Heart left ventricle (tissue), 16 donors: Measurements from ENCODE around the gene HSF5. TPM values are rescaled to one million over a fixed set of nuclear protein-coding genes. Genes with fewer than 3 reads are reported as not detected.

Source experiments
- ATAC-seq, 4 donors: fragments of 200-7000 bp; cut with Tn5 transposase; one replicate each; pipeline ENCODE4 v1.9.1; 2020 to 2022; ENCODE audit warnings: moderate library complexity in 4 of 4, mild to moderate bottlenecking in 3 of 4, moderate number of reproducible peaks in 1 of 4
- DNase-seq, 5 donors: peaks; one replicate each; pipeline ENCODE4 v3.0.0-alpha.2; 2020
- H3K27ac ChIP-seq, 12 donors: fragments of 200-600 bp; sonication (generic) in 4 of 12; one replicate each; pipeline versions ENCODE4 v1.5.0 to v1.8.0; 2016 to 2022; ENCODE audit warnings: mild to moderate bottlenecking in 2 of 12
- H3K27me3 ChIP-seq, 9 donors: fragments of 200-600 bp; sonication (generic) in 2 of 9; one replicate each; pipeline versions ENCODE4 v1.5.1 to v1.8.0; 2016 to 2022; ENCODE audit warnings: mild to moderate bottlenecking in 3 of 9
- H3K36me3 ChIP-seq, 9 donors: fragments of 200-600 bp; sonication (generic) in 2 of 9; one replicate each; pipeline versions ENCODE4 v1.5.0 to v1.8.0; 2018 to 2022; ENCODE audit warnings: mild to moderate bottlenecking in 2 of 9
- H3K4me1 ChIP-seq, 12 donors: fragments of 200-600 bp; sonication (generic) in 4 of 12; one replicate each; pipeline versions ENCODE4 v1.5.0 to v1.8.0; 2016 to 2022; ENCODE audit warnings: mild to moderate bottlenecking in 3 of 12
- H3K4me3 ChIP-seq, 12 donors: fragments of 200-600 bp; sonication (generic) in 4 of 12; one replicate each; pipeline versions ENCODE4 v1.5.0 to v1.8.0; 2017 to 2022; ENCODE audit warnings: mild to moderate bottlenecking in 9 of 12, moderate library complexity in 4 of 12
- H3K9me3 ChIP-seq, 12 donors: fragments of 200-600 bp; sonication (generic) in 4 of 12; one replicate each; pipeline versions ENCODE4 v1.5.0 to v1.8.0; 2016 to 2022; ENCODE audit warnings: mild to moderate bottlenecking in 1 of 12
- CTCF ChIP-seq, 12 donors: fragments of 200-600 bp; sonication (generic) in 4 of 12; IDR thresholded peaks; one replicate each; pipeline versions ENCODE4 v1.5.0 to v1.8.0; 2018 to 2022; ENCODE audit warnings: antibody characterized with exemption in 12 of 12, mild to moderate bottlenecking in 5 of 12
- POLR2A ChIP-seq, 2 donors: fragments of 450-650 bp; IDR thresholded peaks; one replicate each; pipeline ENCODE4 v1.6.1; 2017; ENCODE audit warnings: antibody characterized with exemption in 2 of 2, mild to moderate bottlenecking in 2 of 2, moderate library complexity in 2 of 2
- WGBS, 4 donors: extraction: QIAGEN DNeasy Blood & Tissue Kit in 2 of 4; methylation state at CpG; one replicate each; pipeline versions ENCODE4 v1.1.5 to v1.1.7; 2013 to 2018; 5-methylcytosine and 5-hydroxymethylcytosine counted together
- intact Hi-C, 10 donors: fragments of 100-400 bp; cut with DNase I; formaldehyde crosslinking; loops; one replicate each; pipeline versions ENCODE4 v1.11.1 to v1.14.2; 2022
- polyA plus RNA-seq, 2 donors: library from polyadenylated mRNA; stranded (reverse); fragments of 200-250 nt; gene quantifications; one replicate each; pipeline ENCODE4 v1.2.3, GENCODE V29; 2013
- total RNA-seq, 9 donors: library from RNA; depleted of rRNA in 2 of 9; stranded (reverse); fragments of >200 nt in 2 of 9; fragmentation: NEBNext Ultra II Directional in 3 of 9; extraction: Animal tissue kit (Norgen Biotek cat#: 25700) in 3 of 9; gene quantifications; one replicate each; pipeline versions ENCODE4 v1.1.0 to v1.2.4, GENCODE V29; 2016 to 2023
- donor health status: ischemic (EF 13 %, LVEDD 7.1; RV severe dilation, severe dysfunction).
- donor health status: healthy with polysubstance abuse.
- donor health status: DM: no; HTN: yes; CAD: no.
- donor health status: DM: no; HTN: no; CAD: no.
- donor health status: ischemic (EF 25% LVEDD 6.9; RV normal size, moderate dysfunction).
- donor health status: ischemic (EF 25% LVEDD 5.7; RV mildly dilated, moderate dysfunction).
- donor health status: healthy.
- donor health status: DM: yes; HTN: yes; CAD: no.
- donor health status: ischemic (EF 35%, LVEDD 5.7; RV mildly dilated, moderate dysfunction).
- donor health status: nonischemic (EF 11% LVEDD 7.7; RV severe dilation, severe dysfunction).
- donor health status: DM: yes; HTN: yes; CAD: no.
- donor health status: PGD.
- donor health status: ischemic (EF 29% LVEDD 5.4; RV normal size, mild dysfunction).
- donor health status: nonischemic (EF 23%, LVEDD 6.1; RV moderate dilation, normal function).

The HSF5 gene
- total and polyA plus RNA-seq, 11 donors: 0.06 to 0.19 TPM; not detected in 9

- DNase-seq (no peak), ATAC-seq (no peak)
- intact Hi-C loops: loop anchor here in 4 of 10 donors (5.0 to 10.0 kb wide), 3 partner anchors 45 to 152 kb away; no protein-coding TSS in a partner anchor
- Histone ChIP-seq H3K4me1 (peaks cover 4 to 80% (median 38%) of the 10 kb centered on the region in 12 donors), H3K4me3 (peak overlapping the region in 11 of 12 donors; percentile 40 to 80 (median 64)), H3K9me3 (no peaks in the 10 kb centered on the region), H3K36me3 (no peaks in the 10 kb centered on the region), H3K27me3 (peaks cover 0 to 5% (median 0%) of the 10 kb centered on the region in 9 donors), H3K27ac (peak overlapping the region in 5 of 12 donors; percentile 51 to 78 (median 69))
- 49 to 82% (median 65%) methylated on average over 3 of the region's 3 CpGs for WGBS, 4 donors
- TF ChIP-seq POLR2A (IDR thresholded peaks at IDR 0.05) (no peak), CTCF (IDR thresholded peaks at IDR 0.05) (no peak)
Measured at GRCh38 chr17:58532555-58532951, 44.3 kb upstream of the HSF5 start.

- 2 to 4% (median 2%) methylated on average over 42 to 82 of the region's 82 CpGs for WGBS, 4 donors
- Histone ChIP-seq H3K4me1 (peaks cover 4 to 86% (median 45%) of the 10 kb centered on the region in 12 donors), H3K27me3 (peaks cover 0 to 5% (median 0%) of the 10 kb centered on the region in 9 donors), H3K4me3 (peak overlapping the region; percentile 40 to 88 (median 64)), H3K27ac (peak overlapping the region; percentile 9 to 78 (median 68)), H3K36me3 (no peaks in the 10 kb centered on the region), H3K9me3 (no peaks in the 10 kb centered on the region)
- TF ChIP-seq POLR2A (IDR thresholded peaks at IDR 0.05) (peak in 1 of 2 donors; percentile 42), CTCF (IDR thresholded peaks at IDR 0.05) (no peak)
- ATAC-seq (peak; percentile 33 to 88 (median 79)), DNase-seq (peak; percentile 68 to 84 (median 76))
- intact Hi-C loops: loop anchor here in 4 of 10 donors (5.0 to 10.0 kb wide), 3 partner anchors 45 to 153 kb away; no protein-coding TSS in a partner anchor
Measured at GRCh38 chr17:58531661-58532554, 43.7 kb upstream of the HSF5 start.

- 26 to 50% (median 50%) methylated on average over 3 of the region's 3 CpGs; no CpG with 5 or more reads in 1 of the 4 donors for WGBS, 4 donors
- Histone ChIP-seq H3K9me3 (no peaks in the 10 kb centered on the region), H3K27me3 (peaks cover 0 to 5% (median 0%) of the 10 kb centered on the region in 9 donors), H3K36me3 (no peaks in the 10 kb centered on the region), H3K4me3 (peak overlapping the region; percentile 40 to 88 (median 64)), H3K4me1 (peaks cover 4 to 87% (median 49%) of the 10 kb centered on the region in 12 donors), H3K27ac (peak overlapping the region; percentile 9 to 78 (median 66))
- ATAC-seq (no peak), DNase-seq (no peak)
- TF ChIP-seq POLR2A (IDR thresholded peaks at IDR 0.05) (no peak), CTCF (IDR thresholded peaks at IDR 0.05) (no peak)
- intact Hi-C loops: loop anchor here in 4 of 10 donors (5.0 to 10.0 kb wide), 3 partner anchors 46 to 154 kb away; no protein-coding TSS in a partner anchor
Measured at GRCh38 chr17:58531122-58531521, 42.9 kb upstream of the HSF5 start.

- ATAC-seq (no peak), DNase-seq (no peak)
- intact Hi-C loops: loop anchor here in 4 of 10 donors (5.0 to 10.0 kb wide), 3 partner anchors 47 to 154 kb away; no protein-coding TSS in a partner anchor
- 29 to 100% (median 66%) methylated on average over 1 to 2 of the region's 2 CpGs for WGBS, 4 donors
- no peak for TF ChIP-seq POLR2A (IDR thresholded peaks at IDR 0.05)
- TF ChIP-seq CTCF (IDR thresholded peaks at IDR 0.05): no peak
- H3K27ac ChIP-seq: peak overlapping the region in 10 of 12 donors; percentile 4 to 78 (median 56)
- H3K4me3 ChIP-seq: peak overlapping the region in 8 of 12 donors; percentile 58 to 80 (median 69)
- peaks cover 4 to 89% (median 52%) of the 10 kb centered on the region in 12 donors for H3K4me1 ChIP-seq
- no peaks in the 10 kb centered on the region for H3K9me3 ChIP-seq
- H3K27me3 ChIP-seq: peaks cover 0 to 5% (median 0%) of the 10 kb centered on the region in 9 donors
- H3K36me3 ChIP-seq: no peaks in the 10 kb centered on the region
Measured at GRCh38 chr17:58530655-58531054, 42.4 kb upstream of the HSF5 start.
